GM23338 (cell line): Measurements from ENCODE around the gene PHYKPL. TPM values are rescaled to one million over a fixed set of nuclear protein-coding genes. Genes with fewer than 3 reads are reported as not detected.
A peak's percentile ranks its signal among the peaks of the same experiment; 100 is the strongest.

Experiments
- ATAC-seq: fragments of 200-7000 bp; cut with Tn5 transposase; 3 replicates; pipeline ENCODE4 v1.9.1; 2020
- DNase-seq: peaks from one replicate; pipeline ENCODE4 v3.0.0-alpha.2; 2015; ENCODE audit warnings: low spot score
- H2AFZ ChIP-seq: fragments of 200-600 bp; sonication (generic); 2 replicates; pipeline ENCODE4 v1.8.0; 2016; ENCODE audit warnings: antibody characterized with exemption, mild to moderate bottlenecking, moderate library complexity
- H3F3A ChIP-seq: fragments of 200-600 bp; sonication (generic); replicated peaks from 2 replicates; pipeline ENCODE4 v1.8.0; 2017; ENCODE audit warnings: antibody characterized with exemption, mixed run types, low read depth
- H3K27ac ChIP-seq: fragments of 200-600 bp; sonication (generic); 2 replicates; pipeline ENCODE4 v1.6.1; 2016; ENCODE audit warnings: low read depth
- H3K27me3 ChIP-seq: fragments of 200-600 bp; sonication (generic); 2 replicates; pipeline ENCODE4 v1.8.0; 2016; ENCODE audit warnings: mild to moderate bottlenecking, mixed run types, moderate library complexity; ENCODE audit not compliant: insufficient read depth
- H3K36me3 ChIP-seq: fragments of 200-600 bp; sonication (generic); 2 replicates; pipeline ENCODE4 v1.8.0; 2016; ENCODE audit warnings: mild to moderate bottlenecking; ENCODE audit not compliant: insufficient read depth
- H3K4me1 ChIP-seq: fragments of 200-600 bp; sonication (generic); 2 replicates; pipeline ENCODE4 v1.8.0; 2016; ENCODE audit warnings: mild to moderate bottlenecking, moderate library complexity; ENCODE audit not compliant: insufficient read depth
- H3K4me2 ChIP-seq: fragments of 200-600 bp; sonication (generic); 2 replicates; pipeline ENCODE4 v1.7.1; 2017; ENCODE audit warnings: mixed run types
- H3K4me3 ChIP-seq: fragments of 200-600 bp; sonication (generic); 2 replicates; pipeline ENCODE4 v1.6.1; 2016; ENCODE audit warnings: mixed run types
- H3K79me2 ChIP-seq: fragments of 200-600 bp; sonication (generic); replicated peaks from 2 replicates; pipeline ENCODE4 v1.8.0; 2017; ENCODE audit warnings: mild to moderate bottlenecking; ENCODE audit not compliant: insufficient read depth
- H3K9me2 ChIP-seq: fragments of 200-600 bp; sonication (generic); 2 replicates; pipeline ENCODE4 v1.8.0; 2017; ENCODE audit not compliant: insufficient read depth
- H4K20me1 ChIP-seq: fragments of 200-600 bp; sonication (generic); replicated peaks from 2 replicates; pipeline ENCODE4 v1.8.0; 2017; ENCODE audit warnings: mild to moderate bottlenecking; ENCODE audit not compliant: insufficient read depth
- H3K27ac Mint-ChIP-seq: 2 replicates; pipeline ENCODE4 v1.8.0; 2020; ENCODE audit warnings: inconsistent platforms, mild to moderate bottlenecking, moderate library complexity, mixed read lengths
- H3K27me3 Mint-ChIP-seq: 3 replicates; pipeline ENCODE4 v1.8.0; 2022; ENCODE audit warnings: low read depth, mild to moderate bottlenecking, moderate library complexity, mixed read lengths, inconsistent platforms; ENCODE audit not compliant: insufficient read depth, poor library complexity
- H3K36me3 Mint-ChIP-seq: 3 replicates; pipeline ENCODE4 v1.8.0; 2021; ENCODE audit warnings: low read depth, mild to moderate bottlenecking, inconsistent platforms, moderate library complexity, mixed read lengths
- H3K4me1 Mint-ChIP-seq: 3 replicates; pipeline ENCODE4 v1.8.0; 2020; ENCODE audit warnings: mild to moderate bottlenecking, inconsistent platforms, mixed read lengths
- H3K4me3 Mint-ChIP-seq: 3 replicates; pipeline ENCODE4 v1.8.0; 2021; ENCODE audit warnings: moderate library complexity, mild to moderate bottlenecking, inconsistent platforms, mixed read lengths
- H3K9me3 Mint-ChIP-seq: 3 replicates; pipeline ENCODE4 v1.8.0; 2020; ENCODE audit warnings: moderate library complexity, mild to moderate bottlenecking, inconsistent platforms, mixed read lengths
- CTCF ChIP-seq, 2 experiments: fragments of 200-600 bp in 1 of 2; sonication (generic) in 1 of 2; conservative IDR thresholded peaks; 2 replicates each; pipeline versions ENCODE4 v1.5.1 to v1.6.1; 2016 to 2017; ENCODE audit warnings: antibody characterized with exemption in 2 of 2, low read depth in 2 of 2, mild to moderate bottlenecking in 2 of 2, moderate library complexity in 1 of 2
- ETS1 ChIP-seq: IDR thresholded peaks from 2 replicates; pipeline ENCODE4 v1.6.1; 2016; ENCODE audit warnings: antibody characterized with exemption
- EZH2phosphoT487 ChIP-seq: fragments of 200-600 bp; sonication (generic); IDR thresholded peaks from one replicate; pipeline ENCODE4 v1.8.1; 2018; ENCODE audit warnings: antibody characterized with exemption; ENCODE audit not compliant: unreplicated experiment
- JUNB ChIP-seq: IDR thresholded peaks from one replicate; pipeline ENCODE4 v1.6.1; 2016; ENCODE audit warnings: antibody characterized with exemption; ENCODE audit not compliant: unreplicated experiment
- POLR2AphosphoS5 ChIP-seq: IDR thresholded peaks from 2 replicates; pipeline ENCODE4 v1.6.1; 2016; ENCODE audit warnings: antibody characterized with exemption, low read depth
- REST ChIP-seq: IDR thresholded peaks from one replicate; pipeline ENCODE4 v1.6.1; 2018; ENCODE audit warnings: antibody characterized with exemption; ENCODE audit not compliant: unreplicated experiment
- STAT1 ChIP-seq: IDR thresholded peaks from one replicate; pipeline ENCODE4 v1.6.1; 2016; ENCODE audit warnings: antibody characterized with exemption; ENCODE audit not compliant: unreplicated experiment
- ZNF114 ChIP-seq: fragments of 250-450 bp; sonication (Bioruptor Pico); IDR thresholded peaks from 2 replicates; pipeline ENCODE4 v1.5.0; 2020; ENCODE audit warnings: mild to moderate bottlenecking, moderate library complexity
- ZNF331 ChIP-seq: fragments of 250-450 bp; sonication (Bioruptor Pico); IDR thresholded peaks from 2 replicates; pipeline ENCODE4 v1.5.0; 2020; ENCODE audit warnings: low read depth, mild to moderate bottlenecking, moderate library complexity
- ZNF462 ChIP-seq: fragments of 250-450 bp; sonication (Bioruptor Pico); IDR thresholded peaks from 2 replicates; pipeline ENCODE4 v1.5.0; 2020; ENCODE audit warnings: mild to moderate bottlenecking, moderate library complexity
- polyA plus RNA-seq: library from polyadenylated mRNA; unstranded; fragments of >200 nt; fragmentation: Nextera tagmentation; extraction: Ambion mirVana; gene quantifications from 2 replicates; pipeline ENCODE4 v1.2.1, GENCODE V29; 2016
- total RNA-seq: library from RNA; depleted of rRNA; stranded (reverse); fragments of >200 nt; shearing (Covaris generic); gene quantifications from 2 replicates; pipeline ENCODE4 v1.2.3, GENCODE V29; 2014

PHYKPL gene
- total and polyA plus RNA-seq, 2 experiments from 2014 or later: 15.9 to 20.8 TPM

- peaks cover 35% of the 10 kb centered on the region for H3K4me1 Mint-ChIP-seq
- Histone ChIP-seq H3K4me3 (peak overlapping the region; percentile 100), H3K36me3 (peaks cover 33% of the 10 kb centered on the region), H2AFZ (peak overlapping the region; percentile 86; the same call in 1 of the 2 replicates), H3F3A (peaks cover 35% of the 10 kb centered on the region), H3K9me2 (no peaks in the 10 kb centered on the region), H3K27ac (peak overlapping the region; percentile 83), H3K27me3 (no peaks in the 10 kb centered on the region), H3K4me2 (peak overlapping the region; percentile 89), H3K4me1 (peaks cover 23% of the 10 kb centered on the region), H3K79me2 (peaks cover 51% of the 10 kb centered on the region), H4K20me1 (peaks cover 34% of the 10 kb centered on the region)
- H3K27ac Mint-ChIP-seq: no peak overlapping the region; the same call in 1 of the 2 replicates
- peaks cover 39% of the 10 kb centered on the region for H3K36me3 Mint-ChIP-seq
- peaks cover 27% of the 10 kb centered on the region for H3K27me3 Mint-ChIP-seq
- DNase-seq: no peak
- TF ChIP-seq ZNF331 (no peak), EZH2phosphoT487 (no peak), STAT1 (no peak), ETS1 (no peak), JUNB (no peak), POLR2AphosphoS5 (no peak)
- peaks cover 8% of the 10 kb centered on the region for H3K9me3 Mint-ChIP-seq
- H3K4me3 Mint-ChIP-seq: peak overlapping the region; percentile 98
- peak; percentile 21 for ATAC-seq
Observed at GRCh38 chr5:178203670-178204181, 28.9 kb downstream of the PHYKPL start.

- Histone ChIP-seq H3K27me3 (no peaks in the 10 kb centered on the region), H3K79me2 (peaks cover 39% of the 10 kb centered on the region), H3K4me1 (peaks cover 23% of the 10 kb centered on the region), H3K4me3 (no peak overlapping the region), H3K4me2 (no peak overlapping the region), H3K36me3 (peaks cover 22% of the 10 kb centered on the region), H4K20me1 (peaks cover 22% of the 10 kb centered on the region), H2AFZ (no peak overlapping the region), H3F3A (peaks cover 23% of the 10 kb centered on the region), H3K9me2 (no peaks in the 10 kb centered on the region), H3K27ac (no peak overlapping the region)
- ATAC-seq: no peak
- DNase-seq: no peak
- H3K4me3 Mint-ChIP-seq: peak overlapping the region; percentile 48; the same call in 1 of the 3 replicates
- peaks cover 28% of the 10 kb centered on the region for H3K4me1 Mint-ChIP-seq
- peaks cover 8% of the 10 kb centered on the region for H3K9me3 Mint-ChIP-seq
- peaks cover 27% of the 10 kb centered on the region for H3K36me3 Mint-ChIP-seq
- H3K27me3 Mint-ChIP-seq: peaks cover 27% of the 10 kb centered on the region
- H3K27ac Mint-ChIP-seq: no peak overlapping the region
- TF ChIP-seq ZNF462 (CRISPR knock-in tag) (no peak), CTCF (conservative IDR thresholded peaks at IDR 0.05; ENCODE audit: low read depth in 2 of 2) (no peak), REST (no peak), ZNF114 (CRISPR knock-in tag) (no peak), POLR2AphosphoS5 (no peak)
Observed at GRCh38 chr5:178202541-178202940, 30.1 kb downstream of the PHYKPL start.
